GM12875 (cell line): ENCODE measurements around the gene CSF1.

Source experiments
- H3K4me3 ChIP-seq: one replicate; pipeline ENCODE4 v1.5.1; 2011; ENCODE audit warnings: low read depth, low read length, control low read depth
- TF ChIP-seq, protein P1 (sequence below): IDR thresholded peaks from 2 replicates; pipeline ENCODE4 v1.5.1; 2011; ENCODE audit warnings: low read depth, mild to moderate bottlenecking, control low read depth, inconsistent platforms, low read length, moderate library complexity, borderline replicate concordance; ENCODE audit not compliant: insufficient read depth

The CSF1 gene

DNA sequence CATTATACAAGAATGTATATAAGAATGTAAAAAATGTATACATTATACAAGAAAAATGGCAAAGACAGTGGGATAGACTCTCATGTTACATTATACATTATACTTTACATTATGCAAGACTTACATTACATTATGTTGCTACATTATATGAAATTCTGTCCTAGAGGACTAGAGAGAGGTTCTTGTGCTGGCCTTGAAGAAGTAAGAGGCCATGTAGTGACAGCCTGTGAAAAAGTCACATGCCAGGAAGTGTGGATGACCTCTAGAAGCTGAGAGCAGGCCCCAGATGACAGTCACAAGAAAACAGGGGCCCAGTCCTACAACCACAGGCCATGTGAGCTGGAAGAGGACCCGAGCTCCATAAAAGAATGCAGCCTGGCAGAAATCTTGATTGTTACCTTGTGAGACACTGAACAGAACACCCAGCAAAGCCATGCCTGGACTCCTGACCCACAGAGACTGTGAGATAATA lies 43.4 kb downstream of the CSF1 start:
- TF ChIP-seq, protein P1, sequence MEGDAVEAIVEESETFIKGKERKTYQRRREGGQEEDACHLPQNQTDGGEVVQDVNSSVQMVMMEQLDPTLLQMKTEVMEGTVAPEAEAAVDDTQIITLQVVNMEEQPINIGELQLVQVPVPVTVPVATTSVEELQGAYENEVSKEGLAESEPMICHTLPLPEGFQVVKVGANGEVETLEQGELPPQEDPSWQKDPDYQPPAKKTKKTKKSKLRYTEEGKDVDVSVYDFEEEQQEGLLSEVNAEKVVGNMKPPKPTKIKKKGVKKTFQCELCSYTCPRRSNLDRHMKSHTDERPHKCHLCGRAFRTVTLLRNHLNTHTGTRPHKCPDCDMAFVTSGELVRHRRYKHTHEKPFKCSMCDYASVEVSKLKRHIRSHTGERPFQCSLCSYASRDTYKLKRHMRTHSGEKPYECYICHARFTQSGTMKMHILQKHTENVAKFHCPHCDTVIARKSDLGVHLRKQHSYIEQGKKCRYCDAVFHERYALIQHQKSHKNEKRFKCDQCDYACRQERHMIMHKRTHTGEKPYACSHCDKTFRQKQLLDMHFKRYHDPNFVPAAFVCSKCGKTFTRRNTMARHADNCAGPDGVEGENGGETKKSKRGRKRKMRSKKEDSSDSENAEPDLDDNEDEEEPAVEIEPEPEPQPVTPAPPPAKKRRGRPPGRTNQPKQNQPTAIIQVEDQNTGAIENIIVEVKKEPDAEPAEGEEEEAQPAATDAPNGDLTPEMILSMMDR: no peak
- no peak overlapping the region for H3K4me3 ChIP-seq

DNA sequence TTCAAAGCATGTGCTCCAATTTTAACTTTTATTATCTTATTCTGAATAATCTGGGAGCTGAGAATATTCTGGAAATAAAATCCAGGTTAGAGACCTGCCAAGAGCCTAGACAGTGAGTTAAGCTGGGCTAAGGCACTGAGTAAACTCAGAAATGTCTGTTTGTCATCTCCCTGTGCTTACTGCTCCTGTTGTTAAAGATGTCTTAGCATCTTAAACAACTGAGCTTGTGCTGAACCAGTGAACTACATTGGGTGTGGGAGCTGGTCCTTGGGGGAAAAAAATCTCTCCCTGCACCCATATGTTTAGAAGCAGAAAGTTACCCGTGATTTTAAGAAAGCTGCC lies 49.0 kb downstream of the CSF1 start:
- H3K4me3 ChIP-seq: no peak overlapping the region
- TF ChIP-seq, protein P1: no peak

DNA sequence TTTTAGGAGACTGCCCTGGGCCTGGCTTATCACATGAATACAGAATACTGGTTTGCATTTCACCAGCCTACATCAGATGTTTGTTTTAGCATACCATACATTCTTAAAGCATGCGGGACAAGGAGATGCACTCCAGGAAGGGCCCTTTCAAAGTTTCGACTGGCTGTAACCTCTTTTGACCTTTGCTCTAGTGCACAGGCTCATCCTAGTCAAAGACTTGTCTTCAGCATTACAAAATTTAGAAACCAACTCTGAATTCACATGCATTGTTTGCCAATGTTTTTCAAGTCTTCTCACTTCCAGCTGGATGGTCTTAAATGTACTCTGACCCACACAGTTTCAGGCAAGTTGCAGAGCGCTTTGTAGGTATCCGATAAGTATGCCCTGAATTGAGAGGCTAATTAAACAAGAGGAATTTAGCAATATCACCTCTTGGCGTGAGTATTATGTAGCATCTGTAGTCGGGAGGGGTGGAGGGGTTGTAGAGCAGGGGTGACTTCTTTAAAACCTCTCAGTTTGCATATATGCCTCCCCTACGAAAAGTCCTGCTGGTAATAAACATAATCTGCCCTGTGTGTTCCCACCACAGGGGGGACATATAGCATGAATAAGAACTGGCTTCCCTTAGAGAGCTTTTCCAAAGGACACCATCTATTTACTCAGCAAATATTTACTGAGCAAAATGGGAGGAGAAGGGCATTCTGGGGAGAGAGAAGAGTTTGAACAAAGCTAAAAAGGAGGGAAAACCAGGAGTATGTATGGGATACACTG lies 49.5 kb downstream of the CSF1 start:
- H3K4me3 ChIP-seq: no peak overlapping the region

DNA sequence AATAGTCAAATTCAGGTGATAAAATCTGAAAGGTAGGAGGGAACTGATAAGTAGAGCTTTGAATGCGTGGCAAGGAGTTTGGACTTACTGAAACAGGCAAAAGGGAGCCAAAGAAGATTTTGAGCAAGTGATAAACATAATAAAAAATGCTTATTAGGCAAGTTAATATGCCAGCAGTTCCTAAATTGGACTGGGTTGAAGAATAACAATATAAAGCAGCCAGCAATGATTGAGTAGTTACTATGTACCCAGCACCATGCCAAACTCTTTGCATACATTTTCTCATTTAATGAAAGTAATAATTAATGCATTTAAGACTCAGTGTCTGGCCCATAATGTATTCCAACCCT lies 50.1 kb downstream of the CSF1 start:
- H3K4me3 ChIP-seq: no peak overlapping the region
- TF ChIP-seq, protein P1: no peak

More for the DNA sequence above, 49.5 kb downstream of the CSF1 start:
- TF ChIP-seq, protein P1: no peak

DNA sequence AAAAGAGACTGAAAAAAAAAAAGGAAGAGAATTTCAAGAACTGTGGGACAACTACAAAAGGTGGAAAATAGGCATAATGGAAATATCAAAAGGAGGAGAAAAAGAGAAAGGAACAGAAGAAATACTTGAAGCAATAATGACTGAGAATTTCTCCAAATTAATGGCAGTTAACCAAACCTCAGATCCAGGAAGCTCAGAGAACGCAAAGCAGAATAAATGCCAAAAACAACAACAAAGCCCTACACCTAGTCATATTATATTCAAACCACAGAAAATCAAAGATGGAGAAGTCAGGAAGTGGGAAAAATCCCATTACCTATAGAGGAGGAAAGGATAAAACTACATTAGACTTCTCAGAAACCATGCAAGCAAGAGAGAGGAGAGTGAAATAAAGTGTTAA lies 53.2 kb downstream of the CSF1 start:
- TF ChIP-seq, protein P1: no peak
- H3K4me3 ChIP-seq: no peak overlapping the region

DNA sequence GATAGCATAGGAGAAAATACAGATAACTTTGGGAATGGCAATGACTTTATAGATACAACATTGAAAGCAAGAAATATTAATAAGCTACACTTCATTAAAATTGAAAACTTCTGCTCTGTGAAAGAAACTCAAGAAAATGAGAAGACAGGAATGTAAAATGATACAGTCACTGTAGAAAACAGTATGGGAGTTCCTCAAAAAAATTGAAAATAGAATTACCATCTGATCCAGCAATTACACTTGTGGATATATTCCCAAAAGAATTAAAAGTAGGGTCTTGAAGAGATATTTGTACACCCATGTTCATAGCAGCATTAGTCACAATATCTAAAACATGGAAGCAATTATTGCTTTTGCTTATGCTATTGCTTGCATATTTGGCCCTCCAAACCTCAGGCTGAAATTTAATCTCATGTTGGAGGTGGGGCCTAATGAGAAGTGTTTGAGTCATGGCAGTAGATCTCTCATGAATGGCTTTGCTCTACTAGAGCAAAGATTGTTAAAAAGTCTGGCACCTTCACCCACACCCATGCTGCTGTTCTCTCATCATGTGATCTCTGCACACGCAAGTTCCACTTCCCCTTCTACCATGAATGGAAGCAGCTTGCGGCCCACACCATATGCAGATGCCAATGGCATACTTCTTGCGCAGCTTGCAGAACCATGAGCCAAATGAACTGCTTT lies 58.6 kb downstream of the CSF1 start:
- H3K4me3 ChIP-seq: no peak overlapping the region
- TF ChIP-seq, protein P1: no peak

DNA sequence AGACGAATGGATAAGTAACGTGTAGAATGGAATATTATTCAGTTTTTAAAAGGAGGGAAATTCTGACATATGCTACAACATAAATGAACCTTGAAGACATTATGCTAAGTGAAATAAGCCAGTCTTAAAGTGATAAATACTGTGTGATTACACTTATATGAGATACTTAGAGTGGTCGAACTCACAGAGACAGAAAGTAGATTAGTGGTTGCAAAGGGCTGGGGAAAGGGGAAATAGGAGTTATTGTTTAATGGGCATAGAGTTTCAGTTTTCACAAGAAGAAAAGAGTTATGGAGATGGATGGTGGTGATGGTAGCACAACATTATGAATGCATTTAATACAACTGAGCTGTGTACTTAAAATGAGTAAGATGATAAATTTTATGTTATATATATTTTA lies 59.3 kb downstream of the CSF1 start:
- no peak overlapping the region for H3K4me3 ChIP-seq
- TF ChIP-seq, protein P1: no peak
